ENCODE measurements around the gene NOL6. TPM values are rescaled to one million over a fixed set of nuclear protein-coding genes. Genes with fewer than 3 reads are reported as not detected.

NOL6 gene
- total and polyA plus RNA-seq, 2 of the 13 experiments (the other 11 are each of a cell fraction or from before 2014, with no cell fraction given): 17.0 to 30.2 TPM

DNA sequence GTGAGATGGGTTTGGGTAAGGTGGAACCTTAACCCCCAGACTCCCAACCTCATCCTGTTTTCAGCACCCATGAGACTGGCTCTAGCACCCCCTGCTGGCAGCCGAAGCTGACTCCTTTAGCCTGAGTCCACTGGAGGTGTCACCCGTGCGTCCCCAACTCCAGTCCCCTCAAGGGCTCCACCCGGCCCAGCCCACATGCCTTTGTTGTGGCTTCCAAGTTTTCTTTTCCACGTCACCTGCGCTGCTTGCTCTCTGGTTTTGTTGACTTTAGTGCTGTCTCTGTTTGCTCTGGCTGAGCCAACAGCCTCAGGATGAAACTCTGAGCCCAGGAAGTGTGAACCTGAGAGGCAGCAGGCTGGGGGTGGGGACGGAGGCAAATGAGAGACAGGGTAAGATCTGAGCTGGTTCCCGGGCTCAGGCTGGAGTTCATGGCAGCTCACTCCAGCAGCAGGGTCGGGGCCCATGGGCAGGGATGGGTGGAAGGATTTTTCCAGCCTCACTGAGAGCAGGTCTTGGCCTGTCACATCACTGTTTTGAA lies 58.2 kb downstream of the NOL6 start (continued):
- TF ChIP-seq ZNF616 (CRISPR knock-in tag; IDR thresholded peaks at IDR 0.05; ENCODE audit: low read depth): no peak
- peak; percentile 87; the same call in 1 of the 2 replicates for TF ChIP-seq TGIF2 (CRISPR knock-in tag; IDR thresholded peaks at IDR 0.05)
- peak; percentile 89 for TF ChIP-seq PPARG (CRISPR knock-in tag; conservative IDR thresholded peaks at IDR 0.05)
- TF ChIP-seq ATF2 (CRISPR knock-in tag; IDR thresholded peaks at IDR 0.05): peak; percentile 96
- no peak; the same call in 1 of the 2 replicates for TF ChIP-seq DRAP1 (CRISPR knock-in tag; IDR thresholded peaks at IDR 0.05)
- TF ChIP-seq KLF6 (CRISPR knock-in tag; IDR thresholded peaks at IDR 0.05): peak; percentile 84
- peak; percentile 100 for TF ChIP-seq MIER3 (CRISPR knock-in tag; IDR thresholded peaks at IDR 0.05; ENCODE audit: borderline replicate concordance)
- TF ChIP-seq, protein P1, sequence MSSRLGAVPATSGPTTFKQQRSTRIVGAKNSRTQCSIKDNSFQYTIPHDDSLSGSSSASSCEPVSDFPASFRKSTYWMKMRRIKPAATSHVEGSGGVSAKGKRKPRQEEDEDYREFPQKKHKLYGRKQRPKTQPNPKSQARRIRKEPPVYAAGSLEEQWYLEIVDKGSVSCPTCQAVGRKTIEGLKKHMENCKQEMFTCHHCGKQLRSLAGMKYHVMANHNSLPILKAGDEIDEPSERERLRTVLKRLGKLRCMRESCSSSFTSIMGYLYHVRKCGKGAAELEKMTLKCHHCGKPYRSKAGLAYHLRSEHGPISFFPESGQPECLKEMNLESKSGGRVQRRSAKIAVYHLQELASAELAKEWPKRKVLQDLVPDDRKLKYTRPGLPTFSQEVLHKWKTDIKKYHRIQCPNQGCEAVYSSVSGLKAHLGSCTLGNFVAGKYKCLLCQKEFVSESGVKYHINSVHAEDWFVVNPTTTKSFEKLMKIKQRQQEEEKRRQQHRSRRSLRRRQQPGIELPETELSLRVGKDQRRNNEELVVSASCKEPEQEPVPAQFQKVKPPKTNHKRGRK (CRISPR knock-in tag; IDR thresholded peaks at IDR 0.05): no peak
- TF ChIP-seq ZBTB40 (IDR thresholded peaks at IDR 0.05): no peak
- peak; percentile 88 for TF ChIP-seq ZBTB40 (CRISPR knock-in tag; IDR thresholded peaks at IDR 0.05)

All from HepG2 (cell line).